Activated T-cell treated with anti-CD3 and anti-CD28 coated beads for 48 hours (primary cell): ENCODE results near the gene RAP1A.

Source experiments
- DNase-seq: peaks from one replicate; pipeline ENCODE4 v3.0.0-alpha.2; 2020; ENCODE audit warnings: low read depth

Gene RAP1A

GRCh38 chr1:111761717-111762116, 142.1 kb downstream of the RAP1A start:
- no peak for DNase-seq

GRCh38 chr1:111762332-111762731, 142.7 kb downstream of the RAP1A start:
- no peak for DNase-seq
